Sigmoid colon (tissue), 4 donors: ENCODE measurements around the gene LAMB3.

ENCODE experiments used
- CTCF ChIP-seq, 4 experiments: fragments of 450-650 bp in 3 of 4; fragments of 200-600 bp in 1 of 4; IDR thresholded peaks; one replicate each; pipeline ENCODE4 v1.5.1; 2016 to 2019; ENCODE audit warnings: antibody characterized with exemption in 4 of 4, mild to moderate bottlenecking in 3 of 4, moderate library complexity in 2 of 4
- POLR2A ChIP-seq, 2 donors: fragments of 450-650 bp; IDR thresholded peaks; one replicate each; pipeline ENCODE4 v1.6.1; 2016; ENCODE audit warnings: antibody characterized with exemption in 2 of 2, mild to moderate bottlenecking in 2 of 2, moderate library complexity in 2 of 2
- POLR2AphosphoS5 ChIP-seq, 4 donors: sonication (generic); formaldehyde crosslinking; IDR thresholded peaks; one replicate each; pipeline ENCODE4 v1.6.1; 2017; ENCODE audit warnings: antibody characterized with exemption in 4 of 4

GRCh38 chr1:209678981-209679539 is 26.8 kb upstream of the LAMB3 start:
- no peak for TF ChIP-seq CTCF (IDR thresholded peaks at IDR 0.05)
- TF ChIP-seq POLR2A (IDR thresholded peaks at IDR 0.05), result no peak
- TF ChIP-seq POLR2AphosphoS5 (IDR thresholded peaks at IDR 0.05), result no peak
